H1 (cell line): Measurements from ENCODE around the gene FOXD3. TPM values are rescaled to one million over a fixed set of nuclear protein-coding genes. Genes with fewer than 3 reads are reported as not detected.
A peak's percentile ranks its signal among the peaks of the same experiment; 100 is the strongest.

Source experiments
- CTCF ChIA-PET: fragments of 300-600 bp; sonication (Branson Sonifier 250); formaldehyde crosslinking; loops from one replicate; lab custom pipeline; 2021; ENCODE audit not compliant: partially characterized antibody; lab: Charles Lee
- POLR2A ChIA-PET: fragments of 300-600 bp; sonication (Branson Sonifier 250); formaldehyde crosslinking; loops from one replicate; lab custom pipeline; 2021; ENCODE audit warnings: inconsistent platforms; ENCODE audit not compliant: partially characterized antibody; lab: Charles Lee
- DNase-seq, 2 experiments: peaks; one replicate each; pipeline versions ENCODE4 v3.0.0 to v3.0.0-alpha.2; 2010 to 2022; ENCODE audit warnings: low spot score in 2 of 2, low read depth in 1 of 2, mixed read lengths in 1 of 2
- FAIRE-seq: peaks from 2 replicates; lab custom pipeline; 2011; peaks lifted over from hg19 to GRCh38; lab: Jason Lieb, UNC
- H2AFZ ChIP-seq: 2 replicates; pipeline ENCODE4 v1.8.1; 2012; ENCODE audit warnings: low read length, inconsistent platforms
- H2AK5ac ChIP-seq: 2 replicates; pipeline ENCODE4 v1.6.1; 2013; ENCODE audit warnings: low read depth, low read length
- H2BK120ac ChIP-seq: replicated peaks from 2 replicates; pipeline ENCODE3; 2013; ENCODE audit warnings: low read depth, low read length, inconsistent platforms
- H2BK12ac ChIP-seq: 2 replicates; pipeline ENCODE4 v1.6.1; 2013; ENCODE audit warnings: low read depth, low read length
- H2BK15ac ChIP-seq: 2 replicates; pipeline ENCODE4 v1.6.1; 2013; ENCODE audit warnings: low read length
- H2BK20ac ChIP-seq: 2 replicates; pipeline ENCODE4 v1.6.1; 2013; ENCODE audit warnings: low read length
- H2BK5ac ChIP-seq: 2 replicates; pipeline ENCODE4 v1.6.1; 2013; ENCODE audit warnings: low read depth, low read length
- H3K14ac ChIP-seq: 2 replicates; pipeline ENCODE4 v1.6.1; 2013; ENCODE audit warnings: inconsistent platforms; ENCODE audit not compliant: insufficient read length
- H3K18ac ChIP-seq: 2 replicates; pipeline ENCODE4 v1.6.1; 2013; ENCODE audit warnings: low read length; ENCODE audit errors: extremely low read depth
- H3K23ac ChIP-seq: 2 replicates; pipeline ENCODE4 v1.6.1; 2013; ENCODE audit warnings: inconsistent platforms; ENCODE audit not compliant: insufficient read length
- H3K23me2 ChIP-seq: 2 replicates; pipeline ENCODE4 v1.6.1; 2013; ENCODE audit warnings: low read depth, low read length
- H3K27ac ChIP-seq: 2 replicates; pipeline ENCODE4 v1.6.1; 2011; ENCODE audit warnings: low read depth, low read length, inconsistent platforms
- H3K27me3 ChIP-seq, 4 experiments: replicated peaks in 1 of 4; 1 replicate in 1 of 4; 2 replicates in 3 of 4; pipeline versions ENCODE4 v1.6.1 to v1.8.1; 2011 to 2013; ENCODE audit warnings: low read length in 3 of 4, mild to moderate bottlenecking in 3 of 4, inconsistent platforms in 2 of 4, mixed read lengths in 2 of 4, moderate library complexity in 1 of 4; ENCODE audit not compliant: control insufficient read depth in 3 of 4, insufficient read depth in 3 of 4; ENCODE audit errors: extremely low read depth in 1 of 4
- H3K36me3 ChIP-seq, 4 experiments: 2 replicates each; pipeline versions ENCODE4 v1.6.1 to v1.8.1; 2011 to 2013; ENCODE audit warnings: mild to moderate bottlenecking in 4 of 4, low read length in 3 of 4, moderate library complexity in 2 of 4, control low read depth in 1 of 4, inconsistent platforms in 1 of 4; ENCODE audit not compliant: insufficient read depth in 4 of 4, control insufficient read depth in 2 of 4
- H3K4ac ChIP-seq: replicated peaks from 2 replicates; pipeline ENCODE3; 2013; ENCODE audit warnings: low read length, low read depth, mixed read lengths, inconsistent platforms; ENCODE audit not compliant: insufficient read length
- H3K4me1 ChIP-seq, 4 experiments: replicated peaks in 1 of 4; 1 replicate in 1 of 4; 2 replicates in 3 of 4; pipeline versions ENCODE4 v1.6.1 to v1.8.1; 2011 to 2013; ENCODE audit warnings: low read length in 3 of 4, inconsistent platforms in 2 of 4, mixed read lengths in 1 of 4; ENCODE audit not compliant: insufficient read depth in 4 of 4, control insufficient read depth in 3 of 4
- H3K4me2 ChIP-seq, 2 experiments: 2 replicates each; pipeline versions ENCODE4 v1.6.1 to v1.8.1; 2011 to 2013; ENCODE audit warnings: low read depth in 2 of 2, low read length in 2 of 2, control low read depth in 1 of 2, inconsistent platforms in 1 of 2, mild to moderate bottlenecking in 1 of 2; ENCODE audit not compliant: insufficient read depth in 1 of 2
- H3K4me3 ChIP-seq, 4 experiments: fragments of 200-600, 300-600 bp in 1 of 4; sonication (generic), shearing (Covaris generic), sonication (Bioruptor Twin) in 1 of 4; 2 replicates each; pipeline versions ENCODE4 v1.5.1 to v1.8.1; 2011 to 2016; ENCODE audit warnings: low read length in 4 of 4, low read depth in 3 of 4, control low read depth in 2 of 4, inconsistent platforms in 2 of 4, mild to moderate bottlenecking in 2 of 4, mixed read lengths in 1 of 4, moderate library complexity in 1 of 4; ENCODE audit not compliant: insufficient read depth in 2 of 4; ENCODE audit errors: extremely low read depth in 1 of 4
- H3K56ac ChIP-seq: replicated peaks from 2 replicates; pipeline ENCODE3; 2013; ENCODE audit warnings: low read depth, mild to moderate bottlenecking, mixed read lengths, low read length, inconsistent platforms; ENCODE audit not compliant: insufficient read length
- H3K79me1 ChIP-seq: 2 replicates; pipeline ENCODE4 v1.6.1; 2013; ENCODE audit warnings: low read depth, low read length, control low read depth
- H3K79me2 ChIP-seq, 2 experiments: 2 replicates each; pipeline versions ENCODE4 v1.6.1 to v1.8.1; 2012 to 2013; ENCODE audit warnings: low read length in 2 of 2, mild to moderate bottlenecking in 2 of 2, inconsistent platforms in 1 of 2; ENCODE audit not compliant: insufficient read depth in 2 of 2, control insufficient read depth in 1 of 2
- H3K9ac ChIP-seq, 4 experiments: replicated peaks in 1 of 4; 1 replicate in 1 of 4; 2 replicates in 3 of 4; pipeline versions ENCODE4 v1.6.1 to v1.8.1; 2011 to 2013; ENCODE audit warnings: low read depth in 3 of 4, low read length in 3 of 4, control low read depth in 2 of 4, mild to moderate bottlenecking in 2 of 4, moderate library complexity in 2 of 4, inconsistent platforms in 1 of 4; ENCODE audit errors: extremely low read depth in 1 of 4
- H3K9me3 ChIP-seq, 2 experiments: 2 replicates each; pipeline versions ENCODE4 v1.6.1 to v1.8.1; 2012 to 2013; ENCODE audit warnings: mild to moderate bottlenecking in 2 of 2, moderate library complexity in 2 of 2, control low read depth in 1 of 2, inconsistent platforms in 1 of 2, low read depth in 1 of 2, low read length in 1 of 2, mixed read lengths in 1 of 2; ENCODE audit not compliant: insufficient read depth in 2 of 2
- H4K20me1 ChIP-seq, 2 experiments: replicated peaks in 1 of 2; 2 replicates each; pipeline versions ENCODE3 to v1.8.1; 2011 to 2013; ENCODE audit warnings: inconsistent platforms in 2 of 2, low read length in 2 of 2, mild to moderate bottlenecking in 1 of 2; ENCODE audit not compliant: insufficient read depth in 2 of 2, control insufficient read depth in 1 of 2
- H4K5ac ChIP-seq: 2 replicates; pipeline ENCODE4 v1.6.1; 2013; ENCODE audit warnings: low read length, low read depth, mixed read lengths, inconsistent platforms; ENCODE audit not compliant: insufficient read length
- H4K8ac ChIP-seq: 2 replicates; pipeline ENCODE4 v1.8.0; 2013; ENCODE audit warnings: mild to moderate bottlenecking, moderate library complexity, low read length, inconsistent platforms; ENCODE audit not compliant: insufficient read depth; ENCODE audit errors: extremely low read depth
- H4K91ac ChIP-seq: replicated peaks from 2 replicates; pipeline ENCODE3; 2013; ENCODE audit warnings: low read length, mixed read lengths, inconsistent platforms; ENCODE audit not compliant: insufficient read length
- ASH2L ChIP-seq: fragments of 200-600, 300-600 bp; sonication (generic); IDR thresholded peaks from one replicate; pipeline ENCODE4 v1.7.1; 2017; ENCODE audit warnings: low read length
- BACH1 ChIP-seq: IDR thresholded peaks from 2 replicates; pipeline ENCODE4 v1.6.1; 2012; ENCODE audit warnings: low read length, improper control_type of control experiment
- CBX5 ChIP-seq: fragments of 300-800, 300-1000 bp; sonication (generic); IDR thresholded peaks from 2 replicates; pipeline ENCODE4 v1.7.1; 2016; ENCODE audit warnings: antibody characterized with exemption, low read length, low read depth
- EP300 ChIP-seq, 2 experiments: IDR thresholded peaks; 1 replicate in 1 of 2; 2 replicates in 1 of 2; pipeline ENCODE4 v1.6.1; 2011 to 2012; ENCODE audit warnings: low read depth in 2 of 2, low read length in 2 of 2, mild to moderate bottlenecking in 2 of 2, borderline replicate concordance in 1 of 2, inconsistent platforms in 1 of 2, moderate library complexity in 1 of 2
- EZH2 ChIP-seq: fragments of 200-600 bp; sonication (generic); IDR thresholded peaks from 2 replicates; pipeline ENCODE4 v1.7.1; 2012; ENCODE audit warnings: low read depth, mild to moderate bottlenecking, moderate library complexity, low read length, inconsistent platforms; ENCODE audit not compliant: severe bottlenecking
- MAFK ChIP-seq: IDR thresholded peaks from 2 replicates; pipeline ENCODE4 v1.6.1; 2012; ENCODE audit warnings: low read depth, mild to moderate bottlenecking, improper control_type of control experiment, low read length
- MAX ChIP-seq: IDR thresholded peaks from 2 replicates; pipeline ENCODE4 v1.6.1; 2012; ENCODE audit warnings: inconsistent platforms
- RBBP5 ChIP-seq: IDR thresholded peaks from 2 replicates; pipeline ENCODE4 v1.7.1; 2012; ENCODE audit warnings: low read depth, mild to moderate bottlenecking, inconsistent platforms, low read length, moderate library complexity, borderline replicate concordance
- RFX5 ChIP-seq: IDR thresholded peaks from 2 replicates; pipeline ENCODE4 v1.6.1; 2011; ENCODE audit warnings: low read depth, low read length, improper control_type of control experiment, borderline replicate concordance
- RNF2 ChIP-seq: fragments of 200-900, 300-1000 bp; sonication (generic); IDR thresholded peaks from 2 replicates; pipeline ENCODE4 v1.7.1; 2016; ENCODE audit warnings: borderline replicate concordance, low read depth, mild to moderate bottlenecking, antibody characterized with exemption, low read length; ENCODE audit not compliant: poor library complexity, severe bottlenecking; ENCODE audit errors: missing control alignments
- SP1 ChIP-seq: IDR thresholded peaks from 2 replicates; pipeline ENCODE4 v1.6.1; 2011; ENCODE audit warnings: low read depth, low read length
- WGBS, 2 experiments: shearing (Covaris generic) in 1 of 2; methylation state at CpG; one replicate each; pipeline versions ENCODE4 v1.1.6 to v1.1.7; 2013 to 2015; ENCODE audit warnings: low lambda C conversion rate in 2 of 2, mixed read lengths in 2 of 2, inconsistent platforms in 1 of 2, low coverage in 1 of 2, missing lambda C conversion rate in 1 of 2; ENCODE audit not compliant: insufficient replicate concordance in 2 of 2, insufficient coverage in 1 of 2, insufficient read length in 1 of 2; ENCODE audit errors: extremely low coverage in 1 of 2, missing lambda C conversion rate in 1 of 2; 5-methylcytosine and 5-hydroxymethylcytosine counted together
- polyA plus RNA-seq, 7 experiments: library from polyadenylated mRNA; depleted of rRNA in 3 of 7; stranded (reverse) in 5 of 7; unstranded in 2 of 7; fragments of >200 nt in 5 of 7; fragments of 200-250 nt in 2 of 7; gene quantifications; 1 replicate in 5 of 7; 2 replicates in 1 of 7; 4 replicates in 1 of 7; pipeline versions ENCODE4 v1.2.1 to v1.2.3, GENCODE V29; 2011 to 2013; ENCODE audit warnings: missing spikeins in 2 of 7, mixed read lengths in 2 of 7
- total RNA-seq: library from RNA; stranded (reverse); fragmentation: NEBNext Ultra II Directional; extraction: Animal tissue kit (Norgen Biotek cat#: 25700); gene quantifications from 2 replicates; pipeline ENCODE4 v1.2.1, GENCODE V29; 2021

Gene FOXD3
- total and polyA plus RNA-seq, 2 of the 8 experiments (the other 6 are each of a cell fraction or from before 2014, with no cell fraction given) = 8.7 to 33.7 TPM

- Histone ChIP-seq H2BK15ac (no peak overlapping the region), H3K27ac (no peak overlapping the region), H4K5ac (no peak overlapping the region), H2BK120ac (no peak overlapping the region), H3K14ac (no peak overlapping the region), H4K91ac (peak overlapping the region; percentile 52), H3K56ac (no peak overlapping the region), H4K8ac (no peak overlapping the region), H2AK5ac (no peak overlapping the region), H2BK5ac (no peak overlapping the region), H3K9ac (no peak overlapping the region), H4K20me1 (peaks cover 0 to 2% of the 10 kb centered on the region in 2 experiments), H3K79me2 (no peaks in the 10 kb centered on the region), H3K27me3 (peaks cover 0 to 58% (median 37%) of the 10 kb centered on the region in 4 experiments; a peak in 5 of 7 replicates), H2BK20ac (no peak overlapping the region), H3K4me3 (peak overlapping the region; percentile 34 to 58 (median 46)), H2AFZ (peak overlapping the region; percentile 24; the same call in 1 of the 2 replicates), H3K23me2 (peaks cover 18% of the 10 kb centered on the region), H3K4ac (peak overlapping the region; percentile 82), H3K9me3 (no peaks in the 10 kb centered on the region), H3K18ac (peak overlapping the region; percentile 78), H3K36me3 (no peaks in the 10 kb centered on the region), H3K4me1 (peaks cover 6 to 40% (median 18%) of the 10 kb centered on the region in 4 experiments), H3K23ac (no peak overlapping the region), H3K4me2 (peak overlapping the region; percentile 78 to 94), H3K79me1 (no peaks in the 10 kb centered on the region), H2BK12ac (peak overlapping the region; percentile 0; the same call in 1 of the 2 replicates)
- ChIA-PET CTCF (interaction anchor here (0.6 to 6.5 kb wide), 13 partner anchors 10 to 213 kb away, joined by 3 to 71 read pairs (median 3); no protein-coding TSS in a partner anchor), POLR2A (interaction anchor here (0.7 to 5.5 kb wide), 15 partner anchors 8 to 487 kb away, joined by 3 to 32 read pairs (median 5); partner anchors contain the start of genes ALG6 and FOXD3)
- 3% methylated on average over 28 of the region's 28 CpGs; no CpG with 5 or more reads in 1 of the 2 experiments for WGBS, 2 experiments
- DNase-seq = peak; percentile 73 to 82
- peak; percentile 65 for FAIRE-seq
- peak; percentile 50 for TF ChIP-seq MAX
- TF ChIP-seq RNF2 = peak; percentile 60
- peak; percentile 89 for TF ChIP-seq ASH2L
- peak; percentile 52 for TF ChIP-seq EZH2
- peak; percentile 56; the same call in 1 of the 2 replicates for TF ChIP-seq RBBP5
- no peak for TF ChIP-seq MAFK
- no peak for TF ChIP-seq BACH1
- no peak for TF ChIP-seq CBX5
- TF ChIP-seq EP300 (IDR thresholded peaks at IDR 0.05; ENCODE audit: borderline replicate concordance in 1 of 2, low read depth in 2 of 2, low read length in 2 of 2) = no peak
- peak; percentile 67; the same call in 1 of the 2 replicates for TF ChIP-seq SP1
- no peak for TF ChIP-seq RFX5
Measured at GRCh38 chr1:63330331-63330916, 8.1 kb downstream of the FOXD3 start.
